Stimulated activated naive CD8-positive, alpha-beta T cell treated with anti-CD3 and anti-CD28 coated beads, Interleukin-15, Interleukin-2, amounts not matched to agents 100 ng/mL and 50 ng/mL, for 24 hours (primary cell): Measurements from ENCODE around the gene ATP5MC2.

Experiments used
- H3K27ac Mint-ChIP-seq: one replicate; pipeline ENCODE4 v1.8.0; 2021; ENCODE audit warnings: mild to moderate bottlenecking, mixed read lengths
- H3K27me3 Mint-ChIP-seq: one replicate; pipeline ENCODE4 v1.8.0; 2021; ENCODE audit warnings: mixed read lengths
- H3K36me3 Mint-ChIP-seq: one replicate; pipeline ENCODE4 v1.8.0; 2021; ENCODE audit warnings: low read depth, mixed read lengths
- H3K4me1 Mint-ChIP-seq: one replicate; pipeline ENCODE4 v1.8.0; 2021; ENCODE audit warnings: low read depth, mixed read lengths
- H3K4me3 Mint-ChIP-seq: one replicate; pipeline ENCODE4 v1.8.0; 2021; ENCODE audit warnings: mild to moderate bottlenecking, mixed read lengths
- H3K9me3 Mint-ChIP-seq: one replicate; pipeline ENCODE4 v1.8.0; 2021; ENCODE audit warnings: mixed read lengths

Gene ATP5MC2

DNA sequence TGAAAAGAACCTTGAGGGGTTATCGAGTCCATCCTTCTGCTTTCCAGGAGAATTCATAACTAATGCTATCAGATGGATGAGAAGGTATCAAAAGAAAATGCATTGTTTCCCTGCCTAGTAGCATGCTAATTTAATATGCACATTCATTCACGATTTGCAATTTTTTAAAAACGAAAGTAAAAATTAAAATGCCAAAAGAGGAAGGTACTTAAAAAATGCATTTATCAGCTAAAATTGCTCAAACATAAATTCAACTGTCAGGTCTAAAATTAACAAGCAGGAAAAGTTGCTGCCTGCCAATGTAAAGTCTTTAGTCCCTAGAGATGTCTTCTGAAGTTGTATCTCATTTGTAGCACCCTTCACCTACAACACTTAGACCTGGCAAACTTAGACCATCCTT is 57.6 kb downstream of the ATP5MC2 start:
- Mint-ChIP-seq H3K36me3 (peaks cover 28% of the 10 kb centered on the region), H3K4me1 (peaks cover 32% of the 10 kb centered on the region), H3K27me3 (no peaks in the 10 kb centered on the region), H3K4me3 (peak overlapping the region; percentile 76), H3K27ac (peak overlapping the region; percentile 54), H3K9me3 (no peaks in the 10 kb centered on the region)

- no peaks in the 10 kb centered on the region for H3K27me3 Mint-ChIP-seq
- peak overlapping the region; percentile 76 for H3K4me3 Mint-ChIP-seq
- no peaks in the 10 kb centered on the region for H3K9me3 Mint-ChIP-seq
- peaks cover 28% of the 10 kb centered on the region for H3K36me3 Mint-ChIP-seq
- peak overlapping the region; percentile 54 for H3K27ac Mint-ChIP-seq
- peaks cover 32% of the 10 kb centered on the region for H3K4me1 Mint-ChIP-seq
Measured at GRCh38 chr12:53617700-53618099, 58.2 kb downstream of the ATP5MC2 start.

DNA sequence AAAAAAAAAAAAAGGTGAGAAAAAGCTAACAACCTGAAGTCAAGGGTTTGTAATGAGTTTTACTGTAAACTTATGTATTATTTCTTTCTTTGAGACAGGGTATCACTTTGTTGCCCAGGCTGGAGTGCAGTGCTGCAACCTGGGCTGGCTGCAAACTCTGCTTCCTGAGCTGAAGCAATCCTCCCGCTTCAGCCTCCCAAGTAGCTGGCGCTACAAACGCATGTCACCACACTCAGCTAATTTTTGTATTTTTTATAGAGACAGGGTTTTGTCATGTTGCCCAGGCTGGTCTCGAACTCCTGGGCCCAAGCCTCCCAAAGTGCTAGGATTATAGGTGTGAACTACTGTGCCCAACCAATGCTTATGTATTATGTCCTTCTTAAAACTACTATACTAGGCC is 58.9 kb downstream of the ATP5MC2 start:
- Mint-ChIP-seq H3K27me3 (no peaks in the 10 kb centered on the region), H3K27ac (no peak overlapping the region), H3K4me3 (no peak overlapping the region), H3K9me3 (no peaks in the 10 kb centered on the region), H3K36me3 (peaks cover 28% of the 10 kb centered on the region), H3K4me1 (peaks cover 34% of the 10 kb centered on the region)
